ENCODE data around the gene CMTM1. TPM values are rescaled to one million over a fixed set of nuclear protein-coding genes. Genes with fewer than 3 reads are reported as not detected.

CMTM1 gene
- total and polyA plus RNA-seq, 11 donors: 0.40 to 2.4 (median 1.1) TPM; not detected in 2

DNA sequence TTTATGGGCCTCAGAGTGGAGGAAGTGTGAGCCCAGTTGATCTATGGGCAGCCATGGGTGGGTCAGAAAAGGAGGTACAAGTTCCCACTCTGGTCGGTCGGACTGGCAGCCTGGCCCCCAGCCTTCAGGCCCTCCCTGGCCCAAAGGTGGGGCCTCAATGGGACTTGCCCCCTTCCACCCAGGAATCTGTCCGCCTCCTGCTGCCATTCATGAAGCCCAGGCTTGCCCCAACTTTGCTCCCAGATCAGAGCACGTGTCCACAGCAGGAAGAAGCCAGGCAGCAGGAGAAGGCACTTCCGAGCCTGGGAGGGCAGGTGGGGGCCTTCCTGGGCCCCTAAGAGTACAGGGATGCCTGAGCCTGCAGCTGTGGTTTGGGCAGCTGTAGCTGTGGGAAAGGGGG lies 35.2 kb downstream of the CMTM1 start:
- Histone ChIP-seq H3K27me3 (no peaks in the 10 kb centered on the region), H3K4me1 (peaks cover 0 to 28% (median 11%) of the 10 kb centered on the region in 12 donors), H3K4me3 (no peak overlapping the region), H3K36me3 (no peaks in the 10 kb centered on the region), H3K27ac (no peak overlapping the region), H3K9me3 (no peaks in the 10 kb centered on the region)
- WGBS, 4 donors: 94 to 100% (median 96%) methylated on average over 4 to 5 of the region's 5 CpGs
- DNase-seq (no peak), ATAC-seq (no peak)
- no peak for TF ChIP-seq POLR2A (IDR thresholded peaks at IDR 0.05)
- TF ChIP-seq, protein P1, sequence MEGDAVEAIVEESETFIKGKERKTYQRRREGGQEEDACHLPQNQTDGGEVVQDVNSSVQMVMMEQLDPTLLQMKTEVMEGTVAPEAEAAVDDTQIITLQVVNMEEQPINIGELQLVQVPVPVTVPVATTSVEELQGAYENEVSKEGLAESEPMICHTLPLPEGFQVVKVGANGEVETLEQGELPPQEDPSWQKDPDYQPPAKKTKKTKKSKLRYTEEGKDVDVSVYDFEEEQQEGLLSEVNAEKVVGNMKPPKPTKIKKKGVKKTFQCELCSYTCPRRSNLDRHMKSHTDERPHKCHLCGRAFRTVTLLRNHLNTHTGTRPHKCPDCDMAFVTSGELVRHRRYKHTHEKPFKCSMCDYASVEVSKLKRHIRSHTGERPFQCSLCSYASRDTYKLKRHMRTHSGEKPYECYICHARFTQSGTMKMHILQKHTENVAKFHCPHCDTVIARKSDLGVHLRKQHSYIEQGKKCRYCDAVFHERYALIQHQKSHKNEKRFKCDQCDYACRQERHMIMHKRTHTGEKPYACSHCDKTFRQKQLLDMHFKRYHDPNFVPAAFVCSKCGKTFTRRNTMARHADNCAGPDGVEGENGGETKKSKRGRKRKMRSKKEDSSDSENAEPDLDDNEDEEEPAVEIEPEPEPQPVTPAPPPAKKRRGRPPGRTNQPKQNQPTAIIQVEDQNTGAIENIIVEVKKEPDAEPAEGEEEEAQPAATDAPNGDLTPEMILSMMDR (IDR thresholded peaks at IDR 0.05): no peak
- intact Hi-C loops (cut with DNase I): loop anchor here in 8 of 10 donors (5.0 to 10.0 kb wide), 6 partner anchors 39 to 263 kb away; partner anchors contain the start of genes CKLF (in 2 of the 8) and TK2 (in 2 of the 8)

- WGBS, 4 donors: 10 to 12% (median 11%) methylated on average over 32 of the region's 32 CpGs
- Histone ChIP-seq H3K4me1 (peaks cover 0 to 40% (median 19%) of the 10 kb centered on the region in 12 donors), H3K36me3 (peaks cover 0 to 3% (median 0%) of the 10 kb centered on the region in 9 donors), H3K27ac (peak overlapping the region; percentile 88 to 98 (median 94)), H3K9me3 (no peaks in the 10 kb centered on the region), H3K4me3 (peak overlapping the region; percentile 59 to 97 (median 84)), H3K27me3 (no peaks in the 10 kb centered on the region)
- DNase-seq (peak in 4 of 5 donors; percentile 55 to 77 (median 64)), ATAC-seq (peak; percentile 38 to 43 (median 39))
- intact Hi-C loops (cut with DNase I): loop anchor here in 8 of 10 donors (2.0 to 10.0 kb wide), 8 partner anchors 41 to 261 kb away; partner anchors contain the start of genes CKLF (in 4 of the 8) and TK2 (in 2 of the 8)
- TF ChIP-seq POLR2A (IDR thresholded peaks at IDR 0.05): no peak
- TF ChIP-seq, protein P1 (IDR thresholded peaks at IDR 0.05): no peak
Measured at GRCh38 chr16:66603537-66604375, 37.5 kb downstream of the CMTM1 start.

- Histone ChIP-seq H3K27ac (peak within 1 kb of the TSS; percentile 88 to 98 (median 94)), H3K27me3 (no peaks in the 10 kb centered on the region), H3K9me3 (no peaks in the 10 kb centered on the region), H3K36me3 (peaks cover 0 to 11% (median 5%) of the 10 kb centered on the region in 9 donors), H3K4me1 (peaks cover 0 to 43% (median 22%) of the 10 kb centered on the region in 12 donors), H3K4me3 (peak within 1 kb of the TSS; percentile 59 to 97 (median 84))
- WGBS, 4 donors: 1 to 3% (median 1%) methylated on average over 15 to 95 of the region's 96 CpGs
- peak; percentile 62 to 89 (median 73) for DNase-seq
- TF ChIP-seq, protein P1 (IDR thresholded peaks at IDR 0.05): peak; percentile 52 to 88 (median 77)
- TF ChIP-seq POLR2A (IDR thresholded peaks at IDR 0.05): peak in 1 of 2 donors; percentile 8
- intact Hi-C loops (cut with DNase I): loop anchor here in 9 of 10 donors (2.0 to 10.0 kb wide), 13 partner anchors 42 to 268 kb away; partner anchors contain the start of genes CKLF (in 6 of the 9) and TK2 (in 4 of the 9)
- peak; percentile 5 to 72 (median 40) for ATAC-seq
Measured at GRCh38 chr16:66604376-66605176, 38.3 kb downstream of the CMTM1 start, which contains the start of gene CMTM3. Gene CMTM3 (plus strand): TSS chr16:66604704. CDS start chr16:66604806, 102 bp downstream.

Measured in heart left ventricle (tissue), 16 donors.